ENCODE results near the gene GATC. TPM values are rescaled to one million over a fixed set of nuclear protein-coding genes. Genes with fewer than 3 reads are reported as not detected.

The GATC gene
- total RNA-seq, 1 donor from 2014 or later, result 21.1 TPM

- TF ChIP-seq CTCF (IDR thresholded peaks at IDR 0.05), result peak; percentile 65
- Mint-ChIP-seq H3K27ac (ENCODE audit: unreplicated experiment) (no peak overlapping the region), H3K4me3 (ENCODE audit: unreplicated experiment) (peak overlapping the region; percentile 22), H3K27me3 (ENCODE audit: unreplicated experiment) (no peaks in the 10 kb centered on the region), H3K9me3 (ENCODE audit: unreplicated experiment) (no peaks in the 10 kb centered on the region), H3K36me3 (ENCODE audit: unreplicated experiment) (peaks cover 19% of the 10 kb centered on the region), H3K4me1 (ENCODE audit: unreplicated experiment) (peaks cover 29% of the 10 kb centered on the region)
- no peak for DNase-seq (ENCODE audit: extremely low spot score, unreplicated experiment)
Observed at GRCh38 chr12:120466560-120467315, 20.5 kb downstream of the GATC start.

GRCh38 chr12:120467439-120467838 is 21.2 kb downstream of the GATC start:
- peak overlapping the region; percentile 89 for H3K4me3 Mint-ChIP-seq (ENCODE audit: unreplicated experiment)
- no peaks in the 10 kb centered on the region for H3K27me3 Mint-ChIP-seq (ENCODE audit: unreplicated experiment)
- H3K27ac Mint-ChIP-seq (ENCODE audit: unreplicated experiment), result peak overlapping the region; percentile 91
- TF ChIP-seq CTCF (IDR thresholded peaks at IDR 0.05), result no peak
- peaks cover 17% of the 10 kb centered on the region for H3K36me3 Mint-ChIP-seq (ENCODE audit: unreplicated experiment)
- no peaks in the 10 kb centered on the region for H3K9me3 Mint-ChIP-seq (ENCODE audit: unreplicated experiment)
- peaks cover 32% of the 10 kb centered on the region for H3K4me1 Mint-ChIP-seq (ENCODE audit: unreplicated experiment)
- no peak for DNase-seq (ENCODE audit: extremely low spot score, unreplicated experiment)

- Mint-ChIP-seq H3K36me3 (ENCODE audit: unreplicated experiment) (peaks cover 17% of the 10 kb centered on the region), H3K27ac (ENCODE audit: unreplicated experiment) (peak overlapping the region; percentile 91), H3K9me3 (ENCODE audit: unreplicated experiment) (no peaks in the 10 kb centered on the region), H3K27me3 (ENCODE audit: unreplicated experiment) (no peaks in the 10 kb centered on the region), H3K4me1 (ENCODE audit: unreplicated experiment) (peaks cover 35% of the 10 kb centered on the region), H3K4me3 (ENCODE audit: unreplicated experiment) (peak overlapping the region; percentile 89)
- TF ChIP-seq CTCF (IDR thresholded peaks at IDR 0.05), result no peak
- DNase-seq (ENCODE audit: extremely low spot score, unreplicated experiment), result no peak
Observed at GRCh38 chr12:120468325-120468820, 22.1 kb downstream of the GATC start.

GRCh38 chr12:120468821-120469449 is 22.7 kb downstream of the GATC start:
- Mint-ChIP-seq H3K36me3 (ENCODE audit: unreplicated experiment) (peaks cover 16% of the 10 kb centered on the region), H3K9me3 (ENCODE audit: unreplicated experiment) (no peaks in the 10 kb centered on the region), H3K4me3 (ENCODE audit: unreplicated experiment) (peak overlapping the region; percentile 89), H3K4me1 (ENCODE audit: unreplicated experiment) (peaks cover 38% of the 10 kb centered on the region), H3K27me3 (ENCODE audit: unreplicated experiment) (no peaks in the 10 kb centered on the region), H3K27ac (ENCODE audit: unreplicated experiment) (peak overlapping the region; percentile 91)
- TF ChIP-seq CTCF (IDR thresholded peaks at IDR 0.05), result no peak
- no peak for DNase-seq (ENCODE audit: extremely low spot score, unreplicated experiment)

Measured in osteocyte (in vitro differentiated cells).